ENCODE measurements around the gene MBNL2.
A peak's percentile ranks its signal among the peaks of the same experiment; 100 is the strongest.

Gene MBNL2

DNA sequence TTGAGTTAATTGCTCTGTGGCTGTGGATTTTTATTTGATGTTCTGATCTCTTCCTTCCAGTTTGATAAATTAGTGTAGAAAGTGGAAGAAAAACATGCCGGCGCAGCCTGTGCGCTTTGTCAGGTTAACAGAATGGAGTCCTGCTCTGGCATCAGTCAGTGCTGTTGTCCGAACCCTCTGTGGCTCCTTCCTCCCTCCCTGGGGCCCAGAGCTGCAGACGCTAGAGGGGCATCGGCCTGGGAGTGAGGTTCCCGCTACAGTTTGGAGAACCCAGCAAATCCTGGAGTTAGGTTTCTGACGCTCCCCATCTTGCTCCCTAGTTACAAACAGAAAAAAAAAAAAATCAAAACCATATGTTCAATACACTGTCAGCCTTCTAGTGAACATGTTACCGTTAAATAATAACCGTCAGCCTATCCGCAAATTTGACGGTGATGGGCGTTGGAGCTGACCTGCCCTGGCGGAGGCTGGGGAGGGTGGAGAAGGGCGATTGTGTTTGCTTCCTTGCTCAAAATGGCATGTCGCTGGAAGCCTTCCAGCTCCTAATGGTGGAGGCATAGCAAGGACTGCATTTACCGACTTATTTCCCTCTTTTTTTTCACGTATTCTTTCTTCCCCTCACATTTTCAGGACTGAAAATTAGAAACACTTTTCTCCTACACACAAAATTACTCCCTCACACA, 13.6 kb downstream of the MBNL2 start:
- TF ChIP-seq, protein P1, sequence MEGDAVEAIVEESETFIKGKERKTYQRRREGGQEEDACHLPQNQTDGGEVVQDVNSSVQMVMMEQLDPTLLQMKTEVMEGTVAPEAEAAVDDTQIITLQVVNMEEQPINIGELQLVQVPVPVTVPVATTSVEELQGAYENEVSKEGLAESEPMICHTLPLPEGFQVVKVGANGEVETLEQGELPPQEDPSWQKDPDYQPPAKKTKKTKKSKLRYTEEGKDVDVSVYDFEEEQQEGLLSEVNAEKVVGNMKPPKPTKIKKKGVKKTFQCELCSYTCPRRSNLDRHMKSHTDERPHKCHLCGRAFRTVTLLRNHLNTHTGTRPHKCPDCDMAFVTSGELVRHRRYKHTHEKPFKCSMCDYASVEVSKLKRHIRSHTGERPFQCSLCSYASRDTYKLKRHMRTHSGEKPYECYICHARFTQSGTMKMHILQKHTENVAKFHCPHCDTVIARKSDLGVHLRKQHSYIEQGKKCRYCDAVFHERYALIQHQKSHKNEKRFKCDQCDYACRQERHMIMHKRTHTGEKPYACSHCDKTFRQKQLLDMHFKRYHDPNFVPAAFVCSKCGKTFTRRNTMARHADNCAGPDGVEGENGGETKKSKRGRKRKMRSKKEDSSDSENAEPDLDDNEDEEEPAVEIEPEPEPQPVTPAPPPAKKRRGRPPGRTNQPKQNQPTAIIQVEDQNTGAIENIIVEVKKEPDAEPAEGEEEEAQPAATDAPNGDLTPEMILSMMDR (IDR thresholded peaks at IDR 0.05; ENCODE audit: unreplicated experiment in 3 of 3), result no peak
- Mint-ChIP-seq H3K4me1 (peaks cover 37% of the 10 kb centered on the region), H3K27me3 (ENCODE audit: low read depth) (no peaks in the 10 kb centered on the region), H3K36me3 (ENCODE audit: low read depth) (peaks cover 21% of the 10 kb centered on the region), H3K9me3 (no peaks in the 10 kb centered on the region), H3K27ac (peak overlapping the region; percentile 75 to 93 (median 92)), H3K4me3 (peak overlapping the region; percentile 63 to 70 (median 64))

DNA sequence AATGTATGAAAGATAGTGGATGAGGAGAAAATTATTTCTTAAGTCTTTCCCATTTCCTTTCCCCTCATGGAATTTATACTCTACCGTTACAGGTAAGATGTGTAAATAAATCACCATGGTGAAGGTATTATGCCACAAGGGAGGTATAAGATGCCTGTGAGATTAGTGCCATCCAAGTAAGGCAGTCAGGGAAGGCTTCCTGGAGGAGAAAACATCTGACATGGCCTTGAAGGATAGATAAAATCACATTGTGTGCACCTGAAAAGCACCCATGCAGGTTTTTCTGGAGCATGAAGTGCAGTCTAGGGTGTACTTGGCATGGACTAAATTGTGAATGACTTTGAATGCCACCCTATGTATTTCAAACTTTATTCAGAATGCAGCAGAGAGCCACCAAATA, 15.3 kb downstream of the MBNL2 start:
- no peak overlapping the region for H3K4me3 Mint-ChIP-seq
- H3K27ac Mint-ChIP-seq, result no peak overlapping the region
- no peaks in the 10 kb centered on the region for H3K27me3 Mint-ChIP-seq (ENCODE audit: low read depth)
- no peaks in the 10 kb centered on the region for H3K9me3 Mint-ChIP-seq
- TF ChIP-seq, protein P1 (IDR thresholded peaks at IDR 0.05; ENCODE audit: unreplicated experiment in 3 of 3), result no peak
- peaks cover 20% of the 10 kb centered on the region for H3K36me3 Mint-ChIP-seq (ENCODE audit: low read depth)
- peaks cover 33% of the 10 kb centered on the region for H3K4me1 Mint-ChIP-seq

DNA sequence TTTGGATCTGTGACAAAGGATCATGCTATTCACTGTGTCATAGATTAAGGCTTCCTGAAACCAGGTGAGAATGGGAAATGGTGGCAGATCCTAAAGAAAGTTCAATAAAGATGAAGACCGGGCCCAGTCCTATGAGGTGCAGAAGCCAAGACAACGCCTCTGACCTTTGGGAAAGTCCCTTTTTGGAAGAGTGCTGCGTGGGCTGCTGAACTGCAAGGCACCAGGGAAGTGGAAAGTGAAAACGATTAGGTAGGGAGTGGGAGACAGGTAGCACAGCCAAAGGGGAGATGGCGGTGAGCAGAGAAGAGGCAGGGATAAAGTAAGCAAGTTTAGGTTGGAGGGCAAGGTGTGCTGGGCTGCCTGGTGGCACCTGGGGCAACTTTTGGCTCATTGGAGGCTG, 16.3 kb downstream of the MBNL2 start:
- TF ChIP-seq, protein P1 (IDR thresholded peaks at IDR 0.05; ENCODE audit: unreplicated experiment in 3 of 3), result no peak
- Mint-ChIP-seq H3K36me3 (ENCODE audit: low read depth) (peaks cover 20% of the 10 kb centered on the region), H3K9me3 (no peaks in the 10 kb centered on the region), H3K27ac (no peak overlapping the region), H3K27me3 (ENCODE audit: low read depth) (no peaks in the 10 kb centered on the region), H3K4me3 (no peak overlapping the region), H3K4me1 (peaks cover 40% of the 10 kb centered on the region)

DNA sequence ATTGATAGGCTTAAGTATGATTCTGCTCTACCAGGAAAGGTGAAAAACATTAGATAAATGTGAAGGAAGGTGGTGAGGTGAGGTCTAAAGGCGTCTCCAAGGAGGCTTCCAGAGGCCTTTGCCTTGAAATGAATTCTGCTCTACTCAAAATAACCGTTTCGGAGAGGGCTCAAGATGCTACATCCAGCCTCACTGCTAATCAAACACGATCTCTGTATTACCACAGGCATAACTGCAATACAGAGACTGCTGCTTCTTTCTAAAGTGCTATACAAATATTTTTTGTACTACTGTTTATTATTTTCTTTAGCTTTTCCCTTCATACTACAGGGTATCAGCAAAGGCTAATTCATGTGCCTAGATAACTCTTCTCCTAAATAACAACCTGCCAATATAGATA, 16.8 kb downstream of the MBNL2 start:
- Mint-ChIP-seq H3K27me3 (ENCODE audit: low read depth) (no peaks in the 10 kb centered on the region), H3K4me1 (peaks cover 45% of the 10 kb centered on the region), H3K36me3 (ENCODE audit: low read depth) (peaks cover 20% of the 10 kb centered on the region), H3K9me3 (no peaks in the 10 kb centered on the region), H3K4me3 (no peak overlapping the region), H3K27ac (no peak overlapping the region)
- TF ChIP-seq, protein P1 (IDR thresholded peaks at IDR 0.05; ENCODE audit: unreplicated experiment in 3 of 3), result no peak

DNA sequence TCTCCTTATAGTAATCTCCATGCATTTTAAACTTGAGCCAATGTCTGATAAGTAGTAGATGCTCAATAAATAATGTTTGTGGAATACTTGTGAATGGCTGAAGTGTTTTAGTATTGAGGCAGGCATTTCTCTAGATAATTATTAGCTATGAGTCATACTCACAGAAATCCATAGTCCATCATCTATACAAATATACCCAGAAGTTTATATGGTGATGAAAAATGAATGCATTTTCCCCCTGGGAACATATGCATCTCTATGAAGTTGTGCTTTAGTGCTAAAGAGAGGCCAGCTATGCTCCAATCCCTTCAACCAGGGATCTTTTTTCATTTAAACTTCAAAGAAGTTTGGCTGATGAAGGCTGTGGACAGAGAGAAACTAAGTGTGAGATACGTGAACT, 17.2 kb downstream of the MBNL2 start:
- Mint-ChIP-seq H3K36me3 (ENCODE audit: low read depth) (peaks cover 15% of the 10 kb centered on the region), H3K27me3 (ENCODE audit: low read depth) (no peaks in the 10 kb centered on the region), H3K9me3 (no peaks in the 10 kb centered on the region), H3K27ac (no peak overlapping the region), H3K4me1 (peaks cover 48% of the 10 kb centered on the region), H3K4me3 (no peak overlapping the region)
- TF ChIP-seq, protein P1 (IDR thresholded peaks at IDR 0.05; ENCODE audit: unreplicated experiment in 3 of 3), result no peak

Data from nephron (organoid).